ENCODE data around the gene INTS3. TPM values are rescaled to one million over a fixed set of nuclear protein-coding genes. Genes with fewer than 3 reads are reported as not detected.
"Not testable (repeated sequence)": the region's sequence is repeated elsewhere in the genome, so short reads cannot be mapped to it uniquely, and the experiment has no call there.

The INTS3 gene
- total RNA-seq, 4 donors from 2014 or later, result 35.9 to 70.1 (median 61.3) TPM

DNA sequence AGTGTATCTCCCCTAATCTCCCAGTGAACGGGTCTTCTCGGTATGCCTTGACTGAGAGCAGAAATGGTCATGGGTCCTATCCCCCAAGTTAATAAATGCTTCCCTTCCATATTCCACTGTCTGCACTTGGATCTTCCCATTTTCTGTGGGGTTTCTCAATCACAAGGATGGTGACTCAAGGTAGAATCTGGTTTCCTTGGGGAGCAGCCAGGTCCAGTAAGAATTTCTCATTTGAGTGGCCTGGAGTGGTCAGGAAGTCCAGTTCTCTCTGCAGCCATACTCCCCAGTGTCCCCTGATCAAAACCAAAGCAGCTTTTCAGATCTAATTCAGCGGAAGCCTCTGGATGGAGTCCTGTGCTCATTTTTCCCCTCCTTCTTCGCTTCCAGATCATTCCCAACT, 32.6 kb downstream of the INTS3 start:
- DNase-seq, result no peak
- Histone ChIP-seq H3K4me1 (no peaks in the 10 kb centered on the region), H3K27me3 (no peaks in the 10 kb centered on the region), H3K27ac (no peak overlapping the region), H3K36me3 (no peaks in the 10 kb centered on the region), H3K4me3 (no peak overlapping the region), H3K9me3 (no peaks in the 10 kb centered on the region)
- intact Hi-C loops (cut with DNase I; ENCODE audit: low total_unique reads), result no loop called here
- no peak for TF ChIP-seq POLR2A (IDR thresholded peaks at IDR 0.05)
- TF ChIP-seq, protein P1, sequence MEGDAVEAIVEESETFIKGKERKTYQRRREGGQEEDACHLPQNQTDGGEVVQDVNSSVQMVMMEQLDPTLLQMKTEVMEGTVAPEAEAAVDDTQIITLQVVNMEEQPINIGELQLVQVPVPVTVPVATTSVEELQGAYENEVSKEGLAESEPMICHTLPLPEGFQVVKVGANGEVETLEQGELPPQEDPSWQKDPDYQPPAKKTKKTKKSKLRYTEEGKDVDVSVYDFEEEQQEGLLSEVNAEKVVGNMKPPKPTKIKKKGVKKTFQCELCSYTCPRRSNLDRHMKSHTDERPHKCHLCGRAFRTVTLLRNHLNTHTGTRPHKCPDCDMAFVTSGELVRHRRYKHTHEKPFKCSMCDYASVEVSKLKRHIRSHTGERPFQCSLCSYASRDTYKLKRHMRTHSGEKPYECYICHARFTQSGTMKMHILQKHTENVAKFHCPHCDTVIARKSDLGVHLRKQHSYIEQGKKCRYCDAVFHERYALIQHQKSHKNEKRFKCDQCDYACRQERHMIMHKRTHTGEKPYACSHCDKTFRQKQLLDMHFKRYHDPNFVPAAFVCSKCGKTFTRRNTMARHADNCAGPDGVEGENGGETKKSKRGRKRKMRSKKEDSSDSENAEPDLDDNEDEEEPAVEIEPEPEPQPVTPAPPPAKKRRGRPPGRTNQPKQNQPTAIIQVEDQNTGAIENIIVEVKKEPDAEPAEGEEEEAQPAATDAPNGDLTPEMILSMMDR (IDR thresholded peaks at IDR 0.05), result no peak

- H3K36me3 ChIP-seq, result no peaks in the 10 kb centered on the region
- H3K27ac ChIP-seq, result no peak overlapping the region
- TF ChIP-seq, protein P1 (IDR thresholded peaks at IDR 0.05), result no peak
- TF ChIP-seq POLR2A (IDR thresholded peaks at IDR 0.05), result no peak
- no peak overlapping the region for H3K4me3 ChIP-seq
- no peaks in the 10 kb centered on the region for H3K27me3 ChIP-seq
- H3K9me3 ChIP-seq, result no peaks in the 10 kb centered on the region
- intact Hi-C loops (cut with DNase I; ENCODE audit: low total_unique reads), result no loop called here
- no peaks in the 10 kb centered on the region for H3K4me1 ChIP-seq
- no peak for DNase-seq
These were observed 35.7 kb downstream of the INTS3 start for GRCh38 chr1:153763365-153764225.

- Histone ChIP-seq H3K27ac (no peak overlapping the region), H3K4me1 (no peaks in the 10 kb centered on the region), H3K9me3 (no peaks in the 10 kb centered on the region), H3K36me3 (no peaks in the 10 kb centered on the region), H3K27me3 (no peaks in the 10 kb centered on the region), H3K4me3 (no peak overlapping the region)
- no peak for DNase-seq
- intact Hi-C loops (cut with DNase I; ENCODE audit: low total_unique reads), result no loop called here
- no peak for TF ChIP-seq POLR2A (IDR thresholded peaks at IDR 0.05)
- TF ChIP-seq, protein P1 (IDR thresholded peaks at IDR 0.05), result no peak
These were observed 36.5 kb downstream of the INTS3 start for GRCh38 chr1:153764310-153764709.

- H3K4me3 ChIP-seq; intact Hi-C loops (cut with DNase I; ENCODE audit: low total_unique reads); H3K36me3 ChIP-seq; H3K27me3 ChIP-seq; H3K4me1 ChIP-seq; DNase-seq; H3K27ac ChIP-seq; H3K9me3 ChIP-seq: not testable (repeated sequence)
These were observed 38.8 kb downstream of the INTS3 start for GRCh38 chr1:153766663-153767062.

DNA sequence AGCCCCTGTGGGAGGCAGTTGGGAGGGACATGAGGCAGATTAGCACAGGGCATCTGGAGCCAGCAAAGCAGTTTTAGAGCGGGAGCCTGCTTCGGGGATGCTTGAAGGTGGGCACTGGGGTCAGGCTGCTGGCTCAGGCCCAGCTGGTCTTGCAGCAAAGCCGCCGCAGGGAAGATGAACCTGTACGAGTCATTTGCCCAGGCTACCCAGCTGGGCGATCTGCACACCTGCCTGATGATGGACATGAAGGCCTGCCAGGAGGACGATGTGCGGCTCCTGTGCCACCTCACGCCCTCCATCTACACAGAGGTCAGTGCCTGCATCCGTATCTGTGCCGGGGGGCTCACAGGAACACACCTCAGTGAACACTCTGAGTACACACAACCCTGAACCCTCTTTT, 39.7 kb downstream of the INTS3 start:
- H3K27ac ChIP-seq, result no peak overlapping the region
- intact Hi-C loops (cut with DNase I; ENCODE audit: low total_unique reads), result no loop called here
- no peak for TF ChIP-seq POLR2A (IDR thresholded peaks at IDR 0.05)
- TF ChIP-seq, protein P1 (IDR thresholded peaks at IDR 0.05), result no peak
- no peaks in the 10 kb centered on the region for H3K4me1 ChIP-seq
- H3K27me3 ChIP-seq, result no peaks in the 10 kb centered on the region
- no peaks in the 10 kb centered on the region for H3K9me3 ChIP-seq
- H3K4me3 ChIP-seq, result no peak overlapping the region
- DNase-seq, result no peak
- no peaks in the 10 kb centered on the region for H3K36me3 ChIP-seq
